Ovary (tissue), 9 donors: ENCODE results near the gene MYH6. TPM values are rescaled to one million over a fixed set of nuclear protein-coding genes. Genes with fewer than 3 reads are reported as not detected.

Source experiments
- DNase-seq, 5 donors: peaks; one replicate each; pipeline ENCODE4 v3.0.0-alpha.2; 2019 to 2020
- H3K27ac ChIP-seq, 2 donors: fragments of 200-600 bp; one replicate each; pipeline versions ENCODE4 v1.5.1 to v1.8.0; 2019 to 2022
- H3K27me3 ChIP-seq: fragments of 200-600 bp; one replicate; pipeline ENCODE4 v1.8.0; 2022
- H3K36me3 ChIP-seq: fragments of 200-600 bp; sonication (generic); one replicate; pipeline ENCODE4 v1.5.1; 2019
- H3K4me1 ChIP-seq: one replicate; pipeline ENCODE4 v1.8.1; 2013; ENCODE audit warnings: mild to moderate bottlenecking, moderate library complexity; ENCODE audit not compliant: insufficient read depth
- H3K4me3 ChIP-seq: fragments of 200-600 bp; sonication (generic); one replicate; pipeline ENCODE4 v1.5.1; 2017
- H3K9me3 ChIP-seq, 2 donors: fragments of 200-600 bp in 1 of 2; sonication (generic) in 1 of 2; one replicate each; pipeline versions ENCODE4 v1.5.1 to v1.8.1; 2013 to 2019; ENCODE audit warnings: mild to moderate bottlenecking in 1 of 2, moderate library complexity in 1 of 2
- EP300 ChIP-seq: sonication (generic); formaldehyde crosslinking; IDR thresholded peaks from one replicate; pipeline ENCODE4 v1.6.1; 2017; ENCODE audit warnings: antibody characterized with exemption
- POLR2A ChIP-seq: fragments of 450-650 bp; IDR thresholded peaks from one replicate; pipeline ENCODE4 v1.6.1; 2017; ENCODE audit warnings: antibody characterized with exemption, mild to moderate bottlenecking, moderate library complexity
- WGBS, 3 donors: extraction: QIAGEN DNeasy Blood & Tissue Kit in 1 of 3; methylation state at CpG; one replicate each; pipeline versions ENCODE4 v1.1.5 to v1.1.7; 2013 to 2017; 5-methylcytosine and 5-hydroxymethylcytosine counted together
- intact Hi-C, 4 donors: fragments of 100-400 bp; cut with DNase I; formaldehyde crosslinking; loops; one replicate each; pipeline versions ENCODE4 v1.11.0 to v1.15.1; 2022 to 2023
- polyA plus RNA-seq, 2 donors: library from polyadenylated mRNA; stranded (reverse); fragments of 200-250 nt in 1 of 2; fragments of 350-450 nt in 1 of 2; fragmentation: Illumina TruSeq in 1 of 2; extraction: RNeasy Lipid Tissue Mini Kit (QIAGEN cat#74804) in 1 of 2; gene quantifications; one replicate each; pipeline ENCODE4 v1.2.3, GENCODE V29; 2013 to 2014
- total RNA-seq, 7 donors: library from RNA; depleted of rRNA in 2 of 7; stranded (reverse); fragments of >200 nt in 2 of 7; fragmentation: NEBNext Ultra II Directional in 3 of 7; extraction: Animal tissue kit (Norgen Biotek cat#: 25700) in 3 of 7; gene quantifications; one replicate each; pipeline versions ENCODE4 v1.1.0 to v1.2.4, GENCODE V29; 2016 to 2023
- TF ChIP-seq, protein P1 (sequence below), 3 donors: fragments of 450-650 bp in 2 of 3; fragments of 200-600 bp in 1 of 3; IDR thresholded peaks; one replicate each; pipeline versions ENCODE4 v1.5.1 to v1.8.0; 2016 to 2022; ENCODE audit warnings: antibody characterized with exemption in 3 of 3, mild to moderate bottlenecking in 1 of 3
- donor health status: DM: no; HTN: no; CAD: no; lungs with moderate emphysema.
- donor health status: DM: no; HTN: no; CAD: no.
- donor health status: Bipolar disorder and iron deficiency.
- donor health status: DM: yes; HTN: yes; CAD: no.
- donor health status: DM: no; HTN: no; CAD: no.
- donor health status: DM: yes; HTN: yes; CAD: no.

The MYH6 gene
- total and polyA plus RNA-seq, 9 donors = 0.07 to 1.1 (median 0.50) TPM; not detected in 4

GRCh38 chr14:23449314-23449713, 41.2 kb upstream of the MYH6 start:
- no peaks in the 10 kb centered on the region for H3K4me1 ChIP-seq

GRCh38 chr14:23447361-23448350, 39.6 kb upstream of the MYH6 start:
- H3K27me3 ChIP-seq = no peaks in the 10 kb centered on the region
- TF ChIP-seq, protein P1, sequence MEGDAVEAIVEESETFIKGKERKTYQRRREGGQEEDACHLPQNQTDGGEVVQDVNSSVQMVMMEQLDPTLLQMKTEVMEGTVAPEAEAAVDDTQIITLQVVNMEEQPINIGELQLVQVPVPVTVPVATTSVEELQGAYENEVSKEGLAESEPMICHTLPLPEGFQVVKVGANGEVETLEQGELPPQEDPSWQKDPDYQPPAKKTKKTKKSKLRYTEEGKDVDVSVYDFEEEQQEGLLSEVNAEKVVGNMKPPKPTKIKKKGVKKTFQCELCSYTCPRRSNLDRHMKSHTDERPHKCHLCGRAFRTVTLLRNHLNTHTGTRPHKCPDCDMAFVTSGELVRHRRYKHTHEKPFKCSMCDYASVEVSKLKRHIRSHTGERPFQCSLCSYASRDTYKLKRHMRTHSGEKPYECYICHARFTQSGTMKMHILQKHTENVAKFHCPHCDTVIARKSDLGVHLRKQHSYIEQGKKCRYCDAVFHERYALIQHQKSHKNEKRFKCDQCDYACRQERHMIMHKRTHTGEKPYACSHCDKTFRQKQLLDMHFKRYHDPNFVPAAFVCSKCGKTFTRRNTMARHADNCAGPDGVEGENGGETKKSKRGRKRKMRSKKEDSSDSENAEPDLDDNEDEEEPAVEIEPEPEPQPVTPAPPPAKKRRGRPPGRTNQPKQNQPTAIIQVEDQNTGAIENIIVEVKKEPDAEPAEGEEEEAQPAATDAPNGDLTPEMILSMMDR (IDR thresholded peaks at IDR 0.05) = no peak
- TF ChIP-seq EP300 = no peak
- no peak for TF ChIP-seq POLR2A
- H3K9me3 ChIP-seq = no peaks in the 10 kb centered on the region
- H3K36me3 ChIP-seq = no peaks in the 10 kb centered on the region
- intact Hi-C loops = no loop called here
- 82 to 86% (median 85%) methylated on average over 7 of the region's 7 CpGs for WGBS, 3 donors
- no peak overlapping the region for H3K4me3 ChIP-seq
- H3K4me1 ChIP-seq = no peaks in the 10 kb centered on the region
- DNase-seq = no peak
- H3K27ac ChIP-seq = no peak overlapping the region

More at GRCh38 chr14:23449314-23449713, 41.2 kb upstream of the MYH6 start:
- Histone ChIP-seq H3K27me3 (no peaks in the 10 kb centered on the region), H3K27ac (no peak overlapping the region), H3K4me3 (no peak overlapping the region), H3K36me3 (no peaks in the 10 kb centered on the region), H3K9me3 (no peaks in the 10 kb centered on the region)
- DNase-seq = no peak
- intact Hi-C loops = no loop called here
- 25 to 50% (median 48%) methylated on average over 1 of the region's 1 CpG for WGBS, 3 donors
- no peak for TF ChIP-seq POLR2A
- TF ChIP-seq, protein P1 (IDR thresholded peaks at IDR 0.05) = no peak
- TF ChIP-seq EP300 = no peak

DNA sequence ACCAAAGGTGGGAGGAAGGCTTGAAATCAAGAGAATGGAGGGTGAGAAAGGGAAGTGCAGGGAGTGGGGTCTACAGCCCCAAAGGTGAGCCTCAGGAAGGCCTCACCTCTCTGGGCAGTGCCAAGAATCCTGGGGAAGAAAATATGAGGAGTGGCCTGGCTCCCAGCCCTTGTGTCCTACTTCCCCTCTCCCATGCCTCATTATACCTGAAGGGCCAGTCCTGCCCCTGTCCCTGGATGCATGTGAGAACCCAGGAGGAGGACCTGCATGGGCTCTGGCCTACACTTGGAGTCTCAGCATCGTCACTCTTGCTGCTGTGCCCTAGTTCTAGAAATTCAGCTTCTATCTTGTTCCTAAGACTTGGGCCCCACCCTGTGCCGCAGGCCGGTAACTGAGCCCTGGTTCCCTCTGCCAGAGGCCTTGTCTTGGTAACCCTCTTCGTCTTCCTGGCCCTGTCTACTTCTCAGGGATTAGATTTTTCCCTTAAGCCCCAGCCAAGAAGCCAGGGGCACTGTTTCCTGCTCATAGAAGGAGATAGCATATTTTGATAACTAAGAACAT, 38.3 kb upstream of the MYH6 start:
- Histone ChIP-seq H3K4me1 (no peaks in the 10 kb centered on the region), H3K9me3 (no peaks in the 10 kb centered on the region), H3K36me3 (no peaks in the 10 kb centered on the region), H3K4me3 (no peak overlapping the region), H3K27ac (no peak overlapping the region), H3K27me3 (no peaks in the 10 kb centered on the region)
- no peak for DNase-seq
- intact Hi-C loops = no loop called here
- TF ChIP-seq, protein P1 (IDR thresholded peaks at IDR 0.05) = no peak
- no peak for TF ChIP-seq EP300
- no peak for TF ChIP-seq POLR2A
- WGBS, 3 donors = 50 to 55% (median 54%) methylated on average over 4 of the region's 4 CpGs

DNA sequence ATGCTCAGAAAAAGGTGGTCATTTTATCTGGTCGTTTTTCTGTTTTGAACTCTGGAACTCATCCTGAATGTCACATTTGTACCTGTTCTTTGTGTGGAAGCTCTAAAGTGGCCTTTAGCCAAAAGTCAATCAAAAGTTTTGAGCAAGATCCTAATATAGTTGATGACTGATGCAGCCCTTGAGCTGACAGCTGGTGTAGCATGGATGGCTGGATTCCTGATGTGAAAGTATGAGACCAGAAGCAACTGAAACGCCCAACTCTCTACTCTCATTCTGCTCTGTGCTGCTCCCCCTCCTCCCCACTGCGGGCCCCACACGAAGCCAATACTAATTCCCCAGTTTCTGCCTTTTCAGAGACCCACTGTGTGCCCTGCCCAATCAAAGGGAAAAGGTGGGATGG, 37.7 kb upstream of the MYH6 start:
- intact Hi-C loops = no loop called here
- Histone ChIP-seq H3K27me3 (no peaks in the 10 kb centered on the region), H3K4me3 (no peak overlapping the region), H3K4me1 (no peaks in the 10 kb centered on the region), H3K27ac (no peak overlapping the region), H3K36me3 (no peaks in the 10 kb centered on the region), H3K9me3 (no peaks in the 10 kb centered on the region)
- 66 to 68% (median 68%) methylated on average over 4 of the region's 4 CpGs for WGBS, 3 donors
- TF ChIP-seq POLR2A (no peak), EP300 (no peak)
- TF ChIP-seq, protein P1 (IDR thresholded peaks at IDR 0.05) = no peak
- no peak for DNase-seq
